Effector CD4-positive, alpha-beta T cell (primary cell): ENCODE results near the gene COL27A1.
"Not testable (repeated sequence)": the region's sequence is repeated elsewhere in the genome, so short reads cannot be mapped to it uniquely, and the experiment has no call there.

Experiments used
- DNase-seq: peaks from one replicate; pipeline ENCODE4 v3.0.0-alpha.2; 2020

The COL27A1 gene

DNA sequence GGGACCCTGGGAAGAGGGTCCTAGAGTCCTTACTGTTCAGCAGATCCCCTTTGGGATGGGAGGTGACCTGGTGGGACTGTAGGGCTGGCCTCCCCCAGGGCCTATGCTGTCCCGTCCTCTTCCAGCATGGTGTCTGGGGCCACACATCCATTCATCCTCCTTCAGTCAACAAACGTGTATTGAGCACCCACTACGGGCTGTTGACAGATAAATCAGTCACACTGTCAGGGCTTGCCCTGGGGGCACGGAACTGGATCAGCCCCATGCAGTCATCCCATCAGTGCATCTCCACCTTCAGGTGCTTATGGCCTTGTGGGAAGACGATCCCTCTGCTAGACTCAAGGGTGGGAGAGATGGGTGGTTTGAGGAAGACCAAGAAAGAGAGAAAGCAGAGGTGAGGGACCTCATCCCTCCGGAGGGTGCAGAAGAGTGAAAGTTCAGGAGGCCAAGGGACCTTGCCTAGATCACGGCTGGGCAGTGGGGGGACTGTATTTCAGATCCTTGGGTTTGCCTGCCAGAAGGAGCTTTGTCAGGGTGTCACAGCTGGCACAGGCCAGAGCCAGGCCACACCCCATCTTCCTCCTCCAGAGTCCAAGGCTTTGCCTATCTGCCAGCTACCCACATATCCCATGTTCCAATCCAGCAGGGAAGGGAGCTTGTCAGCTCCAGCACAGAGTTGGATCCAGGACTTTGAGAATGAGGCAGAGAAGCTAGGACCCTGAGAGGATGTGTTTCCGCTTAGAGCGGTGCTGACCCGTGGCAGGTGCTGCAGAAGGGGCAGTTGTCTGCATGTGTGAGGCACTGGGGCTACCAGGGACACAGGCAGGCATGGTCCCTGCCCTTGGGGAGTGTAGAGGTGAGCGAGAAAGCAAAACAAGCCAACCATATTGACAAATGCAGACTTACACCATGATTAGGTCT is 30.5 kb downstream of the COL27A1 start:
- DNase-seq: no peak

GRCh38 chr9:114186605-114187289 is 31.4 kb downstream of the COL27A1 start:
- no peak for DNase-seq

- no peak for DNase-seq
These were observed 32.5 kb downstream of the COL27A1 start for GRCh38 chr9:114187827-114188226.

DNA sequence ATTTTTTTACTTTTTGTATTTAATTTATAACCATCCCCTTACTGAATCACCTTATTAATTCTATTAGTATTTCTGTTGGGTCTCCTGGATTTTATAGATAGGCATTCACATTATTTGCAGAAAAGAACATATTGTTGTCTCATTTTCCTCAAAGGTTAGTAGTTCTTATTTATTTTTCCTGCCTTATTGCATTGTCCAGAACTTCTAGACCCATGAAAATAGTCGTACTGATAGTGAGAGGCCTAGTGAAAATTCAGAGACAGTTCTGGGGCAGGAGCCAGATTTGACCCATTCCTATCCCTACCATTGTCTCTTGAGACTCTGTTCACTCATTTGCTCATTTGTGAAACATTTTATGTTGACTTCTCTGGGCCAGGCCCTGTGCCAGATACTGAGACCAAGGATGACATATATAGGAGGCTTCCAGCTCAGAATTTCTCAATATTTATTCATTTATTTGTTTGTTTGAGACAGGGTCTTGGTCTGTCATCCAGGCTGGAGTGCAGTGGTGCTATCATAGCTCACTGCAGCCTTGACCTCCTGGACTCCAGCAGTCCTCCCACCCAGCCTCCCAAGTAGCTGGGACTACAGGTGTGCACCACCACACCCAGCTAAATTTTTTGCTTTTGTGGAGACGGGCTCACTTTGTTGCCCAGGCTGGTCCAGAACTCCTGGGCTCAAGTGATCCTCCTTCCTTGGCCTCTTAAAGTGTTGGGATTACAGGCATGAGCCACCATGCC is 34.7 kb downstream of the COL27A1 start:
- DNase-seq: no peak

DNA sequence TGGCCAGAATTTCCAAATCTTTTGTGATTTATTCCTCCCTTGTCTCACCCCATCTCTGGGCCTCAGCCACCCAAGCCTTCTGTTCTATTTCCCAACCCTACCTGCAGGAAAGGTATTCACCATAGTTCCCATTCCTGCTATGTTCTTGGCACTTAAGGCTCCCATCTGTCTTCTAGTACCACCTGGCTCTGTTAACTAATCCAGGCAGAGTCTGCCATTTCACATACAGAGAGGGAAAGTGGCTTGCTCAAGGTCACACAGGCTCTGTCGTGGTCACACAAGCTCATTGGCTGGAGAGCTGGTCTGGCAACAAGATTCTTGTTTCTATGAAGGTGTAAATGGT is 35.2 kb downstream of the COL27A1 start:
- DNase-seq: no peak

- DNase-seq: not testable (repeated sequence)
These were observed 36.1 kb downstream of the COL27A1 start for GRCh38 chr9:114191402-114191801.

DNA sequence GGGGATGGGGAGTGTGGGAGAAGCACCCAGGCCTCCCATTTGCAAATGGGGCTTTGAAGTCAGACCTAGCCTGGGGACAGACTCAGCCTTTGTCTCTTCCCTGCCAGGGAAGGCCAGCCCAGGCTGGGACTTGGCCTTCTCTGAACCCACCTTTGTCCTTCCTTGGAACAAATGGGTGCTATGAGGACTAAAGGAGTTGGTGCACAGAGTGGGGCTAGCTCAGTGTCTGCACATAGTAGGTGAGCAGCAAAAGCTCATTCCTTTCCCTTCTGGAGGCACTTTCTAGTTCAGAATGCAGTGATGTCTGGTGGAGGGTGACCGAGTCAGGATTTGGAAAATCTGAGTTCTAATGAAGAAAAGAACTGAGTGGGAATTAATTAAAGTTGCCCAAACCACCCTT is 37.2 kb downstream of the COL27A1 start:
- DNase-seq: no peak

DNA sequence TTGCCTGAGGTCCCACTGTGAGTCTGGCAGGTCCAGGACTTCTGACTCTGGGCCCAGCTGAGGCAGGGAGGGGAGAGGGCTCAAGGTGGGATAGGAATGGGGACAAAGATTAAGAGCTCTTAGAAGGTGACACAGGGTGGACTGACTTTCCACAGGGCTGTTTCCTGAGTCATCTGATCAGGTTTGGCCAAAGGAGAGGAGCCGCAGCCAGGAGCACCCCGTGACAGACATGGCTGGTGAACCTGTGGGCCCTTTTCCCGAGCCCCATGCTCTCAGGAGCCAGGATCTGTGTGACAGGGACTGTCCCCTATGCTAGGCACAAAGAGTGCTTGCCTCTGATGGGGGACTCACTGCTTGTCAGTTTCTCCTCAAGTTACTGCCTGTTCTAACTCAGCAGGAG is 37.8 kb downstream of the COL27A1 start:
- DNase-seq: no peak

- DNase-seq: no peak
These were observed 40.8 kb downstream of the COL27A1 start for GRCh38 chr9:114196117-114196516.

DNA sequence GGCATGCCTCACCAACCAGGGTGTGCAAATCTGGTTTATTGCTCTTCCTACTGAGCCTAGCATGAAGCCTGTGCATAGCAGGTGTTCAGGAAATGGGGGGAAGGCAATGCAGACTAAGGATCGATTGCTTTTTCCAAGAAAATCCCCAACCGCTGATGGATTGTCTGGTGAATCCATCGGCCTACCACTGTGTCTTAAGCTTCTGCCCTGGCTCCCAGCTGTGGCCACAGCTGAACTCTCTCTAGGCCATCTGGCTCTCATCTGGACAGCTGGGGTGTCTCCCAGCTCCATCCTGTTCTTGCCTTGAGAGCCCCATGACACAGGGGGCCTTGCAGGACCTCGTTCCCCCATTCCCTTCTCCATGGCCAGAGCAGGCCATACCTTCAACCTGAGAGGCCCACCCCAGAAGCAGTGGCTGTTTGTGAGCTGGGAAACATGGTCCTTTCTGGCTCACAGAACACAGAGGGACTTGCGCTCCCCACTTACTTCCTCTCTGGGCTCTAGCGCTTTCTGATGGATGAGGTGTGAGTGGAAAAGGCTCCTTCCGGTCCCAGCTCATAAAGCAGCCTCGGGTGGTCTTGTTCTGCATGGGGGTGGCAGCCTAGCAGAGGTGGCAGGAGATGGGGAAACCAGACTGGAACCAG is 41.8 kb downstream of the COL27A1 start:
- no peak for DNase-seq

- DNase-seq: no peak
These were observed 43.1 kb downstream of the COL27A1 start for GRCh38 chr9:114198249-114199040.

- no peak for DNase-seq
These were observed 45.5 kb downstream of the COL27A1 start for GRCh38 chr9:114200721-114201300.

GRCh38 chr9:114202396-114202795 is 47.1 kb downstream of the COL27A1 start:
- DNase-seq: no peak

DNA sequence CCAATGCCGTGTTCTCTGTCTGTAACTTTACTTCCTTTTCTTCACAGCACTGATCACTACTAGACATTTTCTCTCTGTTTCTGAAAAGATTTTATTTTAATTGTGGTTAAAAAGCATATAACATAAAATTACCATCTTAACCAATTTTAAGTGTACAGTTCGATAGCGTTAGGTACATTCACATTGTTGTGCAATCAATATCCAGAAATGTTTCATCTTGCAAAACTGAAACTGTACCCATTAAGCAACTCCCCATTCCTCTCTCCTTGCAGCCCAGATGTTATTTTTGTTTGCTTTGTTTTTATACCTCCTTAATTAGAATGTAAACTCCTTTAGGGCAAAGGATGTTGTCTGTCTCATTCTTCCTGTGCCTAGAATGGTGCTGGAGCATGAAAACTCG is 47.5 kb downstream of the COL27A1 start:
- DNase-seq: no peak

- no peak for DNase-seq
These were observed 48.2 kb downstream of the COL27A1 start for GRCh38 chr9:114203410-114204140.

GRCh38 chr9:114204265-114204664 is 48.9 kb downstream of the COL27A1 start:
- no peak for DNase-seq

GRCh38 chr9:114205171-114206015 is 50.1 kb downstream of the COL27A1 start:
- DNase-seq: no peak

DNA sequence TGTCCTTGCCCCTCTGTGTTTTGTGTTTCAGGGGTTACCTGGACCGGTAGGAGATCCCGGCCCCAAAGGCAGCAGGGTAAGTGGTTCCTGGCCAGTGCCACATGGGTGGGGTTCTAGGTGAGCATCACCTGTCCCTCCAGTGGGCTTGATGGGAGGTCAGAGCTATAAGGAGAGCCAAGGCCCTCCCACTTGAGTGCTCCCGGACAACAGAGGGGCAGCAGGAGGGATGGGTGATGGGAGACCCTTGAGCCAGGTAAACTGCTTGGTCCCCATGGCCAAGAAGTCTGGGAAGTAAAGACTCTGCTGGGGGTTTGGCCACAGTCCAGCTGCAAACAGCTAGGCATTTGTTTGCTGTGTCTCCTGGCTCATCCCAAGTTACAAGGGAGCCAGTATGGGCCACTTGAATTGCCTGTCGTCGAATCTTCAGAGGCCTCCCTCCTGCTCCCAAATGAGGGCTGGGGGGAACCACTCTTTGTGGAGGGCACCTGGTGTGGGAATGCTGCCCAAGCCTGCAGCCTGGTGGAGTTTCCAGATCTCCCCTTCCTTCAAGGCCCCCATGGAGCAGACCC is 51.0 kb downstream of the COL27A1 start:
- DNase-seq: no peak

GRCh38 chr9:114207034-114207810 is 51.9 kb downstream of the COL27A1 start:
- DNase-seq: no peak
